RWPE2 (cell line): ENCODE measurements around the gene ANGPTL1.

Source experiments
- ATAC-seq: fragments of 200-7000 bp; cut with Tn5 transposase; 3 replicates; pipeline ENCODE4 v1.9.1; 2021; ENCODE audit warnings: low read depth
- DNase-seq: peaks from one replicate; pipeline ENCODE4 v3.0.0-alpha.2; 2020; ENCODE audit warnings: low spot score
- H3K27ac ChIP-seq: fragments of 450-650 bp; 2 replicates; pipeline ENCODE4 v1.5.1; 2017; ENCODE audit warnings: mild to moderate bottlenecking; ENCODE audit not compliant: poor library complexity, severe bottlenecking
- H3K27me3 ChIP-seq: fragments of 250-450 bp; sonication (Bioruptor Pico); 2 replicates; pipeline ENCODE4 v1.5.1; 2021; ENCODE audit warnings: mild to moderate bottlenecking, moderate library complexity; ENCODE audit not compliant: insufficient read depth, poor library complexity, severe bottlenecking
- H3K36me3 ChIP-seq: fragments of 250-450 bp; sonication (Bioruptor Pico); 2 replicates; pipeline ENCODE4 v1.5.1; 2020; ENCODE audit warnings: low read depth, mild to moderate bottlenecking, moderate library complexity
- H3K4me1 ChIP-seq: fragments of 250-450 bp; sonication (Bioruptor Pico); 2 replicates; pipeline ENCODE4 v1.5.1; 2021; ENCODE audit warnings: mild to moderate bottlenecking, moderate library complexity; ENCODE audit not compliant: insufficient read depth, poor library complexity, severe bottlenecking
- H3K4me3 ChIP-seq: fragments of 250-450 bp; sonication (Bioruptor Pico); 2 replicates; pipeline ENCODE4 v1.5.1; 2021; ENCODE audit warnings: mild to moderate bottlenecking, moderate library complexity; ENCODE audit not compliant: severe bottlenecking
- H3K9me3 ChIP-seq: fragments of 250-450 bp; sonication (Bioruptor Pico); 2 replicates; pipeline ENCODE4 v1.5.1; 2021; ENCODE audit warnings: mild to moderate bottlenecking, moderate library complexity; ENCODE audit not compliant: severe bottlenecking
- TF ChIP-seq, protein P1 (sequence below): fragments of 450-650 bp; IDR thresholded peaks from one replicate; pipeline ENCODE4 v1.5.1; 2017; ENCODE audit warnings: mild to moderate bottlenecking, moderate library complexity; ENCODE audit not compliant: poor library complexity, severe bottlenecking

The ANGPTL1 gene

GRCh38 chr1:178870944-178871343, at the start of gene ANGPTL1:
TSS of gene ANGPTL1 (minus strand) at chr1:178871077. CDS start at chr1:178865776, 5,301 bp downstream.
- ATAC-seq: no peak
- Histone ChIP-seq H3K27me3 (no peaks in the 10 kb centered on the region), H3K4me3 (no peak within 1 kb of the TSS), H3K9me3 (no peaks in the 10 kb centered on the region), H3K36me3 (no peaks in the 10 kb centered on the region), H3K4me1 (no peaks in the 10 kb centered on the region), H3K27ac (no peak within 1 kb of the TSS)
- TF ChIP-seq, protein P1, sequence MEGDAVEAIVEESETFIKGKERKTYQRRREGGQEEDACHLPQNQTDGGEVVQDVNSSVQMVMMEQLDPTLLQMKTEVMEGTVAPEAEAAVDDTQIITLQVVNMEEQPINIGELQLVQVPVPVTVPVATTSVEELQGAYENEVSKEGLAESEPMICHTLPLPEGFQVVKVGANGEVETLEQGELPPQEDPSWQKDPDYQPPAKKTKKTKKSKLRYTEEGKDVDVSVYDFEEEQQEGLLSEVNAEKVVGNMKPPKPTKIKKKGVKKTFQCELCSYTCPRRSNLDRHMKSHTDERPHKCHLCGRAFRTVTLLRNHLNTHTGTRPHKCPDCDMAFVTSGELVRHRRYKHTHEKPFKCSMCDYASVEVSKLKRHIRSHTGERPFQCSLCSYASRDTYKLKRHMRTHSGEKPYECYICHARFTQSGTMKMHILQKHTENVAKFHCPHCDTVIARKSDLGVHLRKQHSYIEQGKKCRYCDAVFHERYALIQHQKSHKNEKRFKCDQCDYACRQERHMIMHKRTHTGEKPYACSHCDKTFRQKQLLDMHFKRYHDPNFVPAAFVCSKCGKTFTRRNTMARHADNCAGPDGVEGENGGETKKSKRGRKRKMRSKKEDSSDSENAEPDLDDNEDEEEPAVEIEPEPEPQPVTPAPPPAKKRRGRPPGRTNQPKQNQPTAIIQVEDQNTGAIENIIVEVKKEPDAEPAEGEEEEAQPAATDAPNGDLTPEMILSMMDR: no peak
- no peak for DNase-seq

GRCh38 chr1:178919581-178919980, 48.7 kb upstream of the ANGPTL1 start:
- no peak for ATAC-seq
- no peak overlapping the region for H3K4me3 ChIP-seq
- DNase-seq: no peak
- no peaks in the 10 kb centered on the region for H3K4me1 ChIP-seq
- TF ChIP-seq, protein P1: no peak
- no peaks in the 10 kb centered on the region for H3K9me3 ChIP-seq
- no peaks in the 10 kb centered on the region for H3K27me3 ChIP-seq
- H3K27ac ChIP-seq: no peak overlapping the region
- no peaks in the 10 kb centered on the region for H3K36me3 ChIP-seq

DNA sequence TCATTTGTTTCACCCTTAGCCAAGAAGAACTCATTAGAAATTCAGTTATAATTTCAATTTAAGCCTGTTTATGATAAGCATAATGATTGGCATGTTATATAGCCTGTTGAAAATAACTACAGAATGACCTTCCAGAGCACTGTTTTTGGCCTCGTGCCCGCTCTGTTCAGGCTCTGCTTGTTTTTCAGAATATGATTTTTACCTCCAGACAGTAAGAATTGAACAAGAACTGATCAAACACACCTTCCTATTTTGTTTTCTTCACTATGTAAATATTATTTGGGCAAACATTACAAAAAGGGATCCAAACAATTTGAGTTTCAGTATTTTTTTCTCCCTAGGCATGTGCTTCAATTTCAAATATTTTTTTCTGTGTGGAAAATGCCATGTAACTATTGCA, 48.1 kb upstream of the ANGPTL1 start:
- no peaks in the 10 kb centered on the region for H3K36me3 ChIP-seq
- no peak overlapping the region for H3K4me3 ChIP-seq
- no peaks in the 10 kb centered on the region for H3K4me1 ChIP-seq
- H3K27me3 ChIP-seq: no peaks in the 10 kb centered on the region
- ATAC-seq (no peak), DNase-seq (no peak)
- no peak overlapping the region for H3K27ac ChIP-seq
- H3K9me3 ChIP-seq: no peaks in the 10 kb centered on the region
- TF ChIP-seq, protein P1: no peak

GRCh38 chr1:178918308-178918707, 47.4 kb upstream of the ANGPTL1 start:
- ATAC-seq (no peak), DNase-seq (no peak)
- H3K9me3 ChIP-seq: no peaks in the 10 kb centered on the region
- H3K27ac ChIP-seq: no peak overlapping the region
- H3K4me1 ChIP-seq: no peaks in the 10 kb centered on the region
- H3K4me3 ChIP-seq: no peak overlapping the region
- TF ChIP-seq, protein P1: no peak
- no peaks in the 10 kb centered on the region for H3K36me3 ChIP-seq
- H3K27me3 ChIP-seq: no peaks in the 10 kb centered on the region

DNA sequence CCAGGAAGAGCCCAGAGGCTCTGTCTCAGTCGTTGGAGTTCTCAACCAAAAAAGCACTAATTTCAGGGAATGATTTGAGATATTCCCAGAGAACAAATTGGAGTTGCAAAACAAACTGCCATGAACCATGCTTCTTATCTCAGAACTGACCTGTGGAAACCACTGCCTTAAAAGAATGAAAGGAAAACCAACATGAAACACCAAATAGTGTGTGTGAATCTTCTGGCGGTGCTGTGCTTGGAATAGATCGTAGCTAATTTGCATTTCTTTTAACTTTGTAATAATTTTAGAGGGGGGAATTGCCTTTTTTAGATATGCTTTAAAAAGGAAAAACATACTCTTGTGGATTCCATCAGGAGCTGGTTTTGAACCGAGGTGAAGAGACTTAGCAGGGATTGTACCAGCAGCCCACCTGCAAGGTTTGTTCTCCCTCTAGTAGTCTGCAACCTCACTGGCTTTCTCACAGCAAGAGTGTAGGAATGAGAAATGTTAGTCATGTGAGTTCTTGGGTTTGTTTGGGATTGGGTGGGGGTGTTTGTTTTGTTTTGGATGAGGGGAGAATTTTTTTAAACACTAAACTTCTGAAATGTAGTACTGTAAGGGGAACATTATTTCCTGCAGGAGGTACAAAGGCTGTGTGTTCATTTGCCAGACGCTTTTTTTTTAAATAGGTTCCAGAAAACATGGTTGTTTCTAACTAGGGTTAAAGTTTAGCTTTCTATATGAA, 45.7 kb upstream of the ANGPTL1 start:
- DNase-seq (no peak), ATAC-seq (no peak)
- TF ChIP-seq, protein P1: no peak
- no peaks in the 10 kb centered on the region for H3K36me3 ChIP-seq
- no peaks in the 10 kb centered on the region for H3K4me1 ChIP-seq
- H3K4me3 ChIP-seq: no peak overlapping the region
- no peak overlapping the region for H3K27ac ChIP-seq
- H3K9me3 ChIP-seq: no peaks in the 10 kb centered on the region
- H3K27me3 ChIP-seq: no peaks in the 10 kb centered on the region
